Tibial nerve (tissue), 4 donors: ENCODE data around the gene PELI2. TPM values are rescaled to one million over a fixed set of nuclear protein-coding genes. Genes with fewer than 3 reads are reported as not detected.
A peak's percentile ranks its signal among the peaks of the same experiment; 100 is the strongest.
"Not testable (repeated sequence)": the region's sequence is repeated elsewhere in the genome, so short reads cannot be mapped to it uniquely, and the experiment has no call there.

Experiments
- DNase-seq, 2 donors: peaks; one replicate each; pipeline ENCODE4 v3.0.0-alpha.2; 2019; ENCODE audit warnings: low spot score in 2 of 2
- H3K27ac ChIP-seq, 4 donors: fragments of 200-600 bp; sonication (generic) in 3 of 4; one replicate each; pipeline ENCODE4 v1.5.1; 2017 to 2019; ENCODE audit warnings: mild to moderate bottlenecking in 1 of 4
- H3K27me3 ChIP-seq, 2 donors: fragments of 200-600 bp; sonication (generic) in 1 of 2; one replicate each; pipeline versions ENCODE4 v1.5.1 to v1.6.0; 2017 to 2019
- H3K36me3 ChIP-seq, 3 donors: fragments of 200-600 bp; sonication (generic); one replicate each; pipeline ENCODE4 v1.5.1; 2018 to 2019
- H3K4me1 ChIP-seq, 4 donors: fragments of 200-600 bp; sonication (generic) in 3 of 4; one replicate each; pipeline ENCODE4 v1.5.1; 2017 to 2019
- H3K4me3 ChIP-seq, 4 donors: fragments of 200-600 bp; sonication (generic) in 3 of 4; one replicate each; pipeline ENCODE4 v1.5.1; 2017 to 2019; ENCODE audit warnings: mild to moderate bottlenecking in 1 of 4, moderate library complexity in 1 of 4
- H3K9me3 ChIP-seq, 4 donors: fragments of 200-600 bp; sonication (generic) in 3 of 4; one replicate each; pipeline ENCODE4 v1.5.1; 2017 to 2019
- EP300 ChIP-seq, 2 donors: sonication (generic); formaldehyde crosslinking; IDR thresholded peaks; one replicate each; pipeline ENCODE4 v1.6.1; 2017; ENCODE audit warnings: antibody characterized with exemption in 2 of 2, mild to moderate bottlenecking in 1 of 2
- POLR2A ChIP-seq, 2 donors: fragments of 450-650 bp; IDR thresholded peaks; one replicate each; pipeline ENCODE4 v1.6.1; 2017; ENCODE audit warnings: antibody characterized with exemption in 2 of 2, mild to moderate bottlenecking in 2 of 2, moderate library complexity in 2 of 2
- whole genome bisulfite sequencing, 2 donors: methylation state at CpG; one replicate each; pipeline ENCODE4 v1.1.5; 2018; 5-methylcytosine and 5-hydroxymethylcytosine counted together
- total RNA-seq, 4 donors: library from RNA; depleted of rRNA; stranded (reverse); fragments of >200 nt; gene quantifications; one replicate each; pipeline ENCODE4 v1.1.0, GENCODE V29; 2016
- TF ChIP-seq, protein P1 (sequence below), 5 experiments: fragments of 200-600 bp in 3 of 5; fragments of 450-650 bp in 2 of 5; sonication (generic) in 3 of 5; IDR thresholded peaks; one replicate each; pipeline ENCODE4 v1.5.1; 2016 to 2019; ENCODE audit warnings: antibody characterized with exemption in 5 of 5, mild to moderate bottlenecking in 3 of 5, moderate library complexity in 2 of 5

PELI2 gene
- total RNA-seq, 4 donors from 2014 or later: 20.1 to 42.3 (median 35.1) TPM

DNA sequence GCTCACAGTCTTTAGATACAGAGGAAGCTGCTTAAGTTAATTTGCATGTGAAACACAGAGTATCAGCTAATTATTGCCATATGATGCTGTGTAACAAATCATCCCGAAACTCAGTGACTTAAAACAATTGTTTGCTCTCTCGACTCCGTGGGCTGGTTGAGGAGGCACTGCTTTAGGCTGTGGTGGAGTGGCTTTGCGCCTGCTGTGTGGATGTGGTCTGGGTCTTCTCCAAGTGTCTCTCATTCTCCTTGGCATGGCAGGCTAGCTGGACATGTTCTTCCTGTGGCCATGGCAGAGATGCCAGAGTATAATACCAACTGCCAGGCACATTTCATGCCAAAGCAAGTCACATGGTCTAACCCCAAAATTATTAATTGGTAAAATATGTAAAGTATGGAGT lies 40.9 kb downstream of the PELI2 start:
- TF ChIP-seq, protein P1, sequence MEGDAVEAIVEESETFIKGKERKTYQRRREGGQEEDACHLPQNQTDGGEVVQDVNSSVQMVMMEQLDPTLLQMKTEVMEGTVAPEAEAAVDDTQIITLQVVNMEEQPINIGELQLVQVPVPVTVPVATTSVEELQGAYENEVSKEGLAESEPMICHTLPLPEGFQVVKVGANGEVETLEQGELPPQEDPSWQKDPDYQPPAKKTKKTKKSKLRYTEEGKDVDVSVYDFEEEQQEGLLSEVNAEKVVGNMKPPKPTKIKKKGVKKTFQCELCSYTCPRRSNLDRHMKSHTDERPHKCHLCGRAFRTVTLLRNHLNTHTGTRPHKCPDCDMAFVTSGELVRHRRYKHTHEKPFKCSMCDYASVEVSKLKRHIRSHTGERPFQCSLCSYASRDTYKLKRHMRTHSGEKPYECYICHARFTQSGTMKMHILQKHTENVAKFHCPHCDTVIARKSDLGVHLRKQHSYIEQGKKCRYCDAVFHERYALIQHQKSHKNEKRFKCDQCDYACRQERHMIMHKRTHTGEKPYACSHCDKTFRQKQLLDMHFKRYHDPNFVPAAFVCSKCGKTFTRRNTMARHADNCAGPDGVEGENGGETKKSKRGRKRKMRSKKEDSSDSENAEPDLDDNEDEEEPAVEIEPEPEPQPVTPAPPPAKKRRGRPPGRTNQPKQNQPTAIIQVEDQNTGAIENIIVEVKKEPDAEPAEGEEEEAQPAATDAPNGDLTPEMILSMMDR (IDR thresholded peaks at IDR 0.05): no peak
- no peak for TF ChIP-seq EP300 (IDR thresholded peaks at IDR 0.05)
- TF ChIP-seq POLR2A (IDR thresholded peaks at IDR 0.05): no peak
- H3K27me3 ChIP-seq: no peaks in the 10 kb centered on the region
- H3K27ac ChIP-seq: no peak overlapping the region
- 94 to 95% methylated on average over 4 of the region's 4 CpGs for WGBS, 2 donors
- peaks cover 0 to 9% (median 0%) of the 10 kb centered on the region in 4 donors for H3K4me1 ChIP-seq
- no peak overlapping the region for H3K4me3 ChIP-seq
- H3K36me3 ChIP-seq: no peaks in the 10 kb centered on the region
- DNase-seq: no peak
- H3K9me3 ChIP-seq: peaks cover 0 to 16% (median 2%) of the 10 kb centered on the region in 4 donors

DNA sequence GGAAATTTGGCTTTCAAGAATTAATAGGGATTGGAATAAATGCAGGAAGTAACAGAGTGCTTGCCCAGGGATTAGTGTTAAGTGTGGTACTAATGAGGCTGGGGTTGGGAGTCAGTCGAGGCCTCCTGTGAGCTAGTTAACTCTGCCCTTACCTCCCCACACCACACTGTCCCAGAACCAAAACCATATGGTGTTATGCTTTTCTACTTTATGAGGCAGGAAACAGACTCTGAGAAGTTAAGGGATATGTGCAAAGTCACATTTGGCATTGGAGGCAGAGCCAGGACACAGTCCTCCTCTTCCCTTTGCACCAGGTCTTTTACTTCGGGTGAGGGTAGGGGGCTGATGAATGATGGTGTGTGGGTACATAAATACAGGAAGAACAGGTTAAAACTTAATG lies 41.9 kb downstream of the PELI2 start:
- H3K27me3 ChIP-seq: no peaks in the 10 kb centered on the region
- peaks cover 0 to 26% (median 2%) of the 10 kb centered on the region in 4 donors for H3K9me3 ChIP-seq
- peak overlapping the region in 1 of 4 donors; percentile 15 for H3K27ac ChIP-seq
- no peaks in the 10 kb centered on the region for H3K36me3 ChIP-seq
- no peak for TF ChIP-seq POLR2A (IDR thresholded peaks at IDR 0.05)
- TF ChIP-seq, protein P1 (IDR thresholded peaks at IDR 0.05): no peak
- TF ChIP-seq EP300 (IDR thresholded peaks at IDR 0.05): no peak
- H3K4me3 ChIP-seq: no peak overlapping the region
- no peak for DNase-seq
- WGBS, 2 donors: 31 to 46% methylated on average over 2 of the region's 2 CpGs
- H3K4me1 ChIP-seq: peaks cover 0 to 9% (median 0%) of the 10 kb centered on the region in 4 donors

DNA sequence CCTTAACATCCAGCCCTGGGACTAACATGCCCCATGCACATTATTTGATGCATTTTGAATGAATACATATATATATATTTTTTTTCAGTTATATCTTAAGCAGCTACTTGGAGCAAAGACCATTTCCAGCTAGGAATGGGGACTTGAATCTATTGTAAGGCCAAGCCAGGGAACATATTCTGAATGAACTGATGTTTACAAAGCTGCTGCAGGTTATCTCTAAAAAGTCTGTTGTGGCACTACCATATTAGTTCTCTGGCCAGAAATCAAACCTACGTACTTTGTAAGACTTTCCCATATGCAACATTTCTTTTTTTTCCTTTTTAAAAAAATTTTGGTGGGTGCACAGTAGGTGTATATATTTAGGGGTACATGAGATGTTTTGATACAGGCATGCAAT lies 43.4 kb downstream of the PELI2 start:
- DNase-seq: no peak
- peaks cover 0 to 1% (median 0%) of the 10 kb centered on the region in 4 donors for H3K4me1 ChIP-seq
- no peak for TF ChIP-seq POLR2A (IDR thresholded peaks at IDR 0.05)
- WGBS, 2 donors: 93 to 100% methylated on average over 1 of the region's 1 CpG
- no peaks in the 10 kb centered on the region for H3K36me3 ChIP-seq
- no peaks in the 10 kb centered on the region for H3K27me3 ChIP-seq
- H3K4me3 ChIP-seq: no peak overlapping the region
- H3K9me3 ChIP-seq: peaks cover 0 to 42% (median 7%) of the 10 kb centered on the region in 4 donors
- no peak overlapping the region for H3K27ac ChIP-seq

DNA sequence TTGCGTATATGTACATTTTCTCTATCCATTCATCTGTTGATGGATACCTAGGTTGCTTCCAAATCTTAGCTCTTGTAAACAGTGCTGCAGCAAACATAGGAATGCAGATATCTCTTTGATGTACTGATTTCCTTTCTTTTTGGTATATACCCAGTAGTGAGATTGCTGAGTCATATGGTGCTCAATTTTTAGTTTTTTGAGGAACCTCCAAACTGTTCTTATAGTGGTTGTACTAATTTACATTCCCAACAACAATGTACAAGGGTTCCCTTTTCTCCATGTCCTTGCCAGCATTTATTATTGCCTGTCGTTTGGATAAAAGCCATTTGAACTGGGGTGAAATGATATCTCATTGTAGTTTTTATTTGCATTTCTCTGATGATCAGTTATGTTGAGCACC lies 44.3 kb downstream of the PELI2 start:
- 84 to 91% methylated on average over 2 of the region's 2 CpGs for WGBS, 2 donors
- TF ChIP-seq, protein P1 (IDR thresholded peaks at IDR 0.05): no peak
- TF ChIP-seq EP300 (IDR thresholded peaks at IDR 0.05) (no peak), POLR2A (IDR thresholded peaks at IDR 0.05) (no peak)
- Histone ChIP-seq H3K9me3 (peaks cover 0 to 48% (median 7%) of the 10 kb centered on the region in 4 donors), H3K36me3 (no peaks in the 10 kb centered on the region), H3K4me3 (no peak overlapping the region), H3K4me1 (no peaks in the 10 kb centered on the region), H3K27me3 (no peaks in the 10 kb centered on the region), H3K27ac (no peak overlapping the region)
- no peak for DNase-seq

DNA sequence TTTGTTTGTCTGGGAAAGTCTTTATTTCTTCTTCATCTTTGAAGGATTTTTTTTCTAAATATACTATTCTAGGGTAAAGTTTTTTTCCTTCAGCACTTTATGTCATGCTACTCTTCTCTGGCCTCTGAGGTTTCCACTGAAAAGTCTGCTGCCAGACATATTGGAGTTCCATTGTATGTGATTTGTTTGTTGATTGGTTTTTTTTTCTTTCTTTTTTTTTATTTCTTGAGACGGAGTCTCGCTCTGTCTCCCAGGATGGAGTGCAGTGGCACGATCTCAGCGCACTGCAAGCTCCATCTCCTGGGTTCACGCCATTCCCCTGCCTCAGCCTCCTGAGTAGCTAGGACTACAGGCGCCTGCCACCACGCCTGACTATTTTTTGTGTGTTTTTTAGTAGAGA lies 48.4 kb downstream of the PELI2 start:
- H3K4me1 ChIP-seq: peaks cover 0 to 19% (median 10%) of the 10 kb centered on the region in 4 donors
- not testable (repeated sequence) for H3K27me3 ChIP-seq, H3K36me3 ChIP-seq, H3K4me3 ChIP-seq, H3K27ac ChIP-seq, DNase-seq
- 96 to 97% methylated on average over 7 of the region's 7 CpGs for WGBS, 2 donors
- H3K9me3 ChIP-seq: peaks cover 0 to 48% (median 7%) of the 10 kb centered on the region in 4 donors

DNA sequence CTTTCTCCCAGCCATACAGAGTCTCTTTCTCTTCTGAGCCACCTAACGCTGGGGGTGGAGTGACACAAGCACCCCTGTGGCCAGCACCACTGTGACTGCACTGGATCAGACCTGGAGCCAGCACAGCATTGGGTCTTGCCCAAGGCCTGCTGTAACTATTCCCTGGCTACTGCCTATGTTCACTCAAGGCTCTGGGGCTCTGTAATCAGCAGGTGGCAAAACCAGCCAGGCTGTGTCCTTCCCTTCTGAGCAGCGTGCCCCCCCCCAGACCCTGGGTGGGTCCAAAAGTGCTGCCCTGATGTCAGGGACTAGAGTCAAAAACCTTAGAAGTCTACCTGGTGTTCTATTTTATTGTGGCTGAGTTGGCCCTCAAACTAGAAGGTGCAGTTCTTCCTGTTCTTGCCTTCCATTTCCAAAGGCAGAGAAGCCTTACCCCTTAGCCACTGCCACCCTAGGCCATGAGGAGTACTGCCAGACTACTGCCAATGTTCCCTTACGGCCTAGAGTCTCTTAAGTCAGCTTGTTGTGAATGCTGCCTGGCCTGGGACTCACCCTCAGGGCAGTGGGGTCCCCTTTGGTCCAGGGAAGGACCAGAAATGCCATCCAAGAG lies 49.9 kb downstream of the PELI2 start:
- Histone ChIP-seq H3K27me3 (no peaks in the 10 kb centered on the region), H3K4me3 (no peak overlapping the region), H3K4me1 (peaks cover 0 to 34% (median 15%) of the 10 kb centered on the region in 4 donors), H3K27ac (peak overlapping the region in 1 of 4 donors; percentile 3), H3K36me3 (no peaks in the 10 kb centered on the region), H3K9me3 (peaks cover 0 to 42% (median 6%) of the 10 kb centered on the region in 4 donors)
- WGBS, 2 donors: 91 to 92% methylated on average over 3 of the region's 3 CpGs
- DNase-seq: no peak
- no peak for TF ChIP-seq POLR2A (IDR thresholded peaks at IDR 0.05)
- TF ChIP-seq, protein P1 (IDR thresholded peaks at IDR 0.05): no peak
- no peak for TF ChIP-seq EP300 (IDR thresholded peaks at IDR 0.05)
